Superior temporal gyrus (tissue), 1 donor: ENCODE measurements around the gene PNP.
A peak's percentile ranks its signal among the peaks of the same experiment; 100 is the strongest.
"Not testable (repeated sequence)": the region's sequence is repeated elsewhere in the genome, so short reads cannot be mapped to it uniquely, and the experiment has no call there.

ENCODE experiments used
- DNase-seq: peaks from one replicate; pipeline ENCODE4 v3.0.0-alpha.2; 2016; ENCODE audit errors: extremely low spot score

PNP gene

GRCh38 chr14:20469242-20469889, at the start of gene PNP:
Gene PNP, plus strand, starts transcription at chr14:20469406. Its CDS starts 119 bp downstream, at chr14:20469525.
- DNase-seq: peak; percentile 82

GRCh38 chr14:20419419-20419818, 49.8 kb upstream of the PNP start:
- no peak for DNase-seq

GRCh38 chr14:20421267-20421666, 47.9 kb upstream of the PNP start:
- DNase-seq: no peak

- no peak for DNase-seq
Observed at GRCh38 chr14:20422886-20423285, 46.3 kb upstream of the PNP start.

- no peak for DNase-seq
Observed at GRCh38 chr14:20424851-20425250, 44.4 kb upstream of the PNP start.

GRCh38 chr14:20427231-20428009, 41.8 kb upstream of the PNP start:
- DNase-seq: no peak

- no peak for DNase-seq
Observed at GRCh38 chr14:20428010-20428365, 41.2 kb upstream of the PNP start.

GRCh38 chr14:20428802-20429201, 40.4 kb upstream of the PNP start:
- no peak for DNase-seq

- no peak for DNase-seq
Observed at GRCh38 chr14:20429801-20430669, 39.2 kb upstream of the PNP start.

GRCh38 chr14:20434701-20435581, 34.3 kb upstream of the PNP start:
- DNase-seq: peak; percentile 78

- no peak for DNase-seq
Observed at GRCh38 chr14:20435582-20436362, 33.4 kb upstream of the PNP start, which contains the start of gene KLHL33. Gene KLHL33, minus strand, starts transcription at chr14:20436166. Its CDS starts 355 bp downstream, at chr14:20435811.

GRCh38 chr14:20436363-20436755, 32.8 kb upstream of the PNP start:
- DNase-seq: no peak

- no peak for DNase-seq
Observed at GRCh38 chr14:20438664-20439063, 30.5 kb upstream of the PNP start.

GRCh38 chr14:20440465-20440864, 28.7 kb upstream of the PNP start:
- no peak for DNase-seq

GRCh38 chr14:20440882-20441281, 28.3 kb upstream of the PNP start:
- DNase-seq: no peak

GRCh38 chr14:20441461-20441860, 27.7 kb upstream of the PNP start:
- DNase-seq: no peak

GRCh38 chr14:20443650-20444049, 25.6 kb upstream of the PNP start:
- DNase-seq: not testable (repeated sequence)

- DNase-seq: no peak
Observed at GRCh38 chr14:20446889-20447288, 22.3 kb upstream of the PNP start.

- DNase-seq: not testable (repeated sequence)
Observed at GRCh38 chr14:20452831-20453230, 16.4 kb upstream of the PNP start.

- DNase-seq: peak; percentile 100
Observed at GRCh38 chr14:20454516-20455354, 14.5 kb upstream of the PNP start, which contains the start of the genes APEX1 and OSGEP. Gene APEX1, plus strand, starts transcription at chr14:20455226. Its CDS starts 420 bp downstream, at chr14:20455646. Gene OSGEP, minus strand, starts transcription at chr14:20454812. Its CDS starts 129 bp downstream, at chr14:20454683.
